Activated naive CD4-positive, alpha-beta T cell treated with anti-CD3 and anti-CD28 coated beads for 36 hours (primary cell): ENCODE results near the gene GAGE13. TPM values are rescaled to one million over a fixed set of nuclear protein-coding genes. Genes with fewer than 3 reads are reported as not detected.
"Not testable (repeated sequence)": the region's sequence is repeated elsewhere in the genome, so short reads cannot be mapped to it uniquely, and the experiment has no call there.

Source experiments
- CTCF ChIA-PET: fragments of 350-600 bp; sonication (Branson Sonifier 250); formaldehyde crosslinking; loops from one replicate; lab custom pipeline; 2021; ENCODE audit warnings: antibody characterized with exemption; lab: Charles Lee
- DNase-seq: peaks from one replicate; pipeline ENCODE4 v3.0.0-alpha.2; 2020
- H3K27ac Mint-ChIP-seq: one replicate; pipeline ENCODE4 v1.8.0; 2021; ENCODE audit warnings: mild to moderate bottlenecking, mixed read lengths
- H3K27me3 Mint-ChIP-seq: one replicate; pipeline ENCODE4 v1.8.0; 2021; ENCODE audit warnings: low read depth, mixed read lengths
- H3K36me3 Mint-ChIP-seq: one replicate; pipeline ENCODE4 v1.8.0; 2021; ENCODE audit warnings: low read depth, mixed read lengths
- H3K4me1 Mint-ChIP-seq: one replicate; pipeline ENCODE4 v1.8.0; 2021; ENCODE audit warnings: low read depth, mixed read lengths
- H3K4me3 Mint-ChIP-seq: one replicate; pipeline ENCODE4 v1.8.0; 2021; ENCODE audit warnings: mild to moderate bottlenecking, moderate library complexity, mixed read lengths
- H3K9me3 Mint-ChIP-seq: one replicate; pipeline ENCODE4 v1.8.0; 2021; ENCODE audit warnings: mixed read lengths
- intact Hi-C: fragments of 100-400 bp; cut with micrococcal nuclease; formaldehyde crosslinking; loops from one replicate; pipeline ENCODE4 v1.15.1; 2023
- total RNA-seq, 2 experiments: library from RNA; stranded (reverse); gene quantifications; one replicate each; pipeline ENCODE4 v1.2.3, GENCODE V29; 2021

Gene GAGE13
- total RNA-seq, 2 experiments from 2014 or later, result not detected

DNA sequence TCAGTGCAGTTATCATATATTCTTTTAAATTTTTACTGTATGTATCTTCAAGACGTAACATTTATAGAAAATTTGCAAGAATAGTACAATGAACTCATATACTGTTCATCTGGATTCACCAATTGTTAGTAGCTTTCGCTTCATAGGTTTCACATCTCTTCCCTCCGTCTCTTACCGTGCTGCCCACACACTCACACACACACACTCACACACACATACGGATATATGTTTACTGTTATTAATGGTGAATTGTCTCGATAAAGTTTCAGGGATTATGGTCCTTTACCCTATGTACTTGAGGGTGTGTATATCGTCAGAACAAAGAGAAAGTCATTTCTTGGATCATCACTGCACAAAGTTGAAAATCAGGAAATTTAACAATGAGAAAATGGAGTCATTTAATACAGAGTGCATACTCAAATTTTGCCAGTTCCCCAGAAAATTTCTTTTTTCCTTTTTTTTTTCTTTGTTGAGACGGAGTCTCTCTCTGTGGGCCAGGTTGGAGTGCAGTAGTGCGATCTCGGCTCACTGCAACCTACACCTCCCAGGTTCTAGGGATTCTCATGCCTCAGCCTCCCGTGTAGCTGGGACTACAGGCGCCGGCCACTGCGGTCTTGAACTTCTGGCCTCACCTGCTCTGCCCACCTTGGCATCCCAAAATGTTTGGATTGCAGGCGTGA is 13.3 kb downstream of the GAGE13 start:
- H3K27me3 Mint-ChIP-seq, intact Hi-C loops, H3K4me3 Mint-ChIP-seq: not testable (repeated sequence)

GRCh38 chrX:49345402-49345801 is 14.0 kb downstream of the GAGE13 start:
- H3K9me3 Mint-ChIP-seq, CTCF ChIA-PET, H3K4me3 Mint-ChIP-seq, intact Hi-C loops, H3K4me1 Mint-ChIP-seq, H3K27me3 Mint-ChIP-seq, H3K27ac Mint-ChIP-seq, DNase-seq, H3K36me3 Mint-ChIP-seq: not testable (repeated sequence)

More for the DNA sequence above, 13.3 kb downstream of the GAGE13 start:
- H3K36me3 Mint-ChIP-seq, H3K9me3 Mint-ChIP-seq, CTCF ChIA-PET, DNase-seq, H3K4me1 Mint-ChIP-seq, H3K27ac Mint-ChIP-seq: not testable (repeated sequence)

DNA sequence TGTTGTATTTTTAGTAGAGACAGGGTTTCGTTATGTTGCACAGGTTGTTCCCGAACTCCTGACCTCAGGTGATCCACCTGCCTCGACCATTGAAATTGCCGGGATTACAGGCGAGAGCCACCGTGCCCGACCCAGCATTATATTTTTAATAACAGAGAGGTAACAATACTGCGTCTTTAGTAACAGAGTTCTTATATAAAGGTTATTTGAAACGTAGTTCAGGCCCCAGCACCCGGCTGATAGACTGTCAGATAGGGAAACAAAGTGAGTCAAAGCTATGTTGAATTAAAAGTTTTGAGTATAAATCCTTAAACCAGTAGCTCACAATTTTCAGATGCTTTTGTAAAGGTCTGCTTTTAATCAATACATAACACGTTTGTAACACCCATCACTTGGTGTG is 14.8 kb downstream of the GAGE13 start:
- intact Hi-C loops, DNase-seq, H3K27me3 Mint-ChIP-seq, H3K4me1 Mint-ChIP-seq, CTCF ChIA-PET, H3K27ac Mint-ChIP-seq, H3K36me3 Mint-ChIP-seq, H3K9me3 Mint-ChIP-seq, H3K4me3 Mint-ChIP-seq: not testable (repeated sequence)

Other genes starting within 250 kb of the GAGE13 start
- 10 to 100 TPM; 18.6 to 19.9 TPM for gene GPKOW, start 207.8 kb upstream of the GAGE13 start, total RNA-seq
- under 1 TPM; 0.25 to 0.26 TPM for gene MAGIX, start 168.8 kb upstream of the GAGE13 start, total RNA-seq
- gene PLP2, start 159.7 kb upstream of the GAGE13 start, total RNA-seq, result 100 to 1,000 TPM; 143 to 145 TPM
- gene PRICKLE3, start 145.2 kb upstream of the GAGE13 start, total RNA-seq, result 1 to 10 TPM; 9.2 to 9.3 TPM
- 1 to 10 TPM; 2.5 to 2.6 TPM for gene SYP, start 131.4 kb upstream of the GAGE13 start, total RNA-seq
- 1 to 10 TPM in 1 of 2 experiments, under 1 TPM in 1; 0.62 to 1.0 TPM for gene CACNA1F, start 98.2 kb upstream of the GAGE13 start, total RNA-seq
- 10 to 100 TPM; 16.4 to 18.5 TPM for gene CCDC22, start 96.1 kb upstream of the GAGE13 start, total RNA-seq
- 1 to 10 TPM; 7.1 to 7.5 TPM for gene FOXP3, start 66.9 kb upstream of the GAGE13 start, total RNA-seq
- gene PPP1R3F, start 61.8 kb upstream of the GAGE13 start, total RNA-seq, result 1 to 10 TPM; 2.4 to 3.4 TPM
- gene GAGE10, start 27.9 kb upstream of the GAGE13 start, total RNA-seq, result not detected
- not detected for gene GAGE12J, start 9.5 kb upstream of the GAGE13 start, total RNA-seq
- gene GAGE12C, start 200.6 kb downstream of the GAGE13 start, total RNA-seq, result not detected
- not detected for gene GAGE12D, start 210.2 kb downstream of the GAGE13 start, total RNA-seq
- gene GAGE12E, start 219.7 kb downstream of the GAGE13 start, total RNA-seq, result not detected
- gene GAGE12F, start 229.3 kb downstream of the GAGE13 start, total RNA-seq, result not detected
- gene GAGE12G, start 238.8 kb downstream of the GAGE13 start, total RNA-seq, result not detected
- gene GAGE12H, start 248.4 kb downstream of the GAGE13 start, total RNA-seq, result not detected